Psoas muscle (tissue), 8 donors: ENCODE data around the gene POR. TPM values are rescaled to one million over a fixed set of nuclear protein-coding genes. Genes with fewer than 3 reads are reported as not detected.
"Not testable (repeated sequence)": the region's sequence is repeated elsewhere in the genome, so short reads cannot be mapped to it uniquely, and the experiment has no call there.

ENCODE experiments used
- ATAC-seq, 4 donors: fragments of 200-7000 bp; cut with Tn5 transposase; one replicate each; pipeline ENCODE4 v1.9.1; 2020; ENCODE audit warnings: moderate library complexity in 3 of 4, mild to moderate bottlenecking in 2 of 4
- DNase-seq, 2 donors: peaks; one replicate each; pipeline ENCODE4 v3.0.0-alpha.2; 2020
- H3K27ac ChIP-seq: fragments of 200-600 bp; one replicate; pipeline ENCODE4 v1.8.0; 2022
- H3K27me3 ChIP-seq, 3 donors: fragments of 200-600 bp in 1 of 3; one replicate each; pipeline versions ENCODE4 v1.6.1 to v1.8.0; 2013 to 2022; ENCODE audit warnings: low read length in 2 of 3, mild to moderate bottlenecking in 2 of 3, moderate library complexity in 1 of 3; ENCODE audit not compliant: insufficient read depth in 3 of 3
- H3K36me3 ChIP-seq, 2 donors: fragments of 200-600 bp in 1 of 2; one replicate each; pipeline versions ENCODE4 v1.6.1 to v1.8.0; 2013 to 2022; ENCODE audit warnings: low read depth in 1 of 2, mild to moderate bottlenecking in 1 of 2, moderate library complexity in 1 of 2; ENCODE audit not compliant: insufficient read depth in 1 of 2
- H3K4me1 ChIP-seq: fragments of 200-600 bp; one replicate; pipeline ENCODE4 v1.8.0; 2022
- H3K4me3 ChIP-seq: fragments of 200-600 bp; one replicate; pipeline ENCODE4 v1.8.0; 2022; ENCODE audit warnings: mild to moderate bottlenecking
- H3K9me3 ChIP-seq: fragments of 200-600 bp; one replicate; pipeline ENCODE4 v1.8.0; 2022
- CTCF ChIP-seq: fragments of 200-600 bp; IDR thresholded peaks from one replicate; pipeline ENCODE4 v1.8.0; 2022; ENCODE audit warnings: antibody characterized with exemption
- WGBS, 3 donors: extraction: QIAGEN DNeasy Blood & Tissue Kit; methylation state at CpG; one replicate each; pipeline versions ENCODE4 v1.1.6 to v1.1.7; 2013; 5-methylcytosine and 5-hydroxymethylcytosine counted together
- intact Hi-C, 2 donors: fragments of 100-400 bp; cut with DNase I; formaldehyde crosslinking; loops; one replicate each; pipeline versions ENCODE4 v1.11.0 to v1.14.2; 2022
- polyA plus RNA-seq, 3 donors: library from polyadenylated mRNA; stranded (reverse); fragments of 200-250 nt; gene quantifications; one replicate each; pipeline ENCODE4 v1.2.3, GENCODE V29; 2013
- total RNA-seq, 4 donors: library from RNA; stranded (reverse); fragmentation: NEBNext Ultra II Directional in 2 of 4; extraction: Animal tissue kit (Norgen Biotek cat#: 25700) in 2 of 4; gene quantifications; one replicate each; pipeline versions ENCODE4 v1.2.1 to v1.2.4, GENCODE V29; 2021 to 2023
- donor health status: healthy with polysubstance abuse.
- donor health status: DM: no; HTN: no; CAD: no; lungs with moderate emphysema.
- donor health status: Bipolar disorder and iron deficiency.
- donor health status: healthy.
- donor health status: DM: yes; HTN: yes; CAD: no.
- donor health status: DM: no; HTN: no; CAD: no.
- donor health status: DM: no; HTN: no; CAD: no.
- donor health status: DM: yes; HTN: yes; CAD: no.

POR gene
- total and polyA plus RNA-seq, 7 donors, result 48.8 to 288 (median 138) TPM

- 27 to 41% (median 40%) methylated on average over 8 of the region's 8 CpGs for WGBS, 3 donors
- H3K9me3 ChIP-seq, result no peaks in the 10 kb centered on the region
- H3K4me1 ChIP-seq, result peaks cover 17% of the 10 kb centered on the region
- no peak overlapping the region for H3K27ac ChIP-seq
- H3K4me3 ChIP-seq, result peak overlapping the region; percentile 77
- ATAC-seq, result no peak
- H3K36me3 ChIP-seq, result peaks cover 2 to 46% of the 10 kb centered on the region in 2 donors
- TF ChIP-seq CTCF, result no peak
- no peaks in the 10 kb centered on the region for H3K27me3 ChIP-seq
- intact Hi-C loops, result loop anchor here in 1 of 2 donors (5.0 kb wide), 1 partner anchor 38 kb away; the partner anchor contains the start of gene POR
- no peak for DNase-seq
These were observed 35.2 kb upstream of the POR start for GRCh38 chr7:75879771-75880184.

- ATAC-seq (no peak), DNase-seq (no peak)
- Histone ChIP-seq H3K9me3 (no peaks in the 10 kb centered on the region), H3K27ac (no peak overlapping the region), H3K4me1 (peaks cover 17% of the 10 kb centered on the region), H3K4me3 (peak overlapping the region; percentile 77), H3K36me3 (peaks cover 2 to 50% of the 10 kb centered on the region in 2 donors), H3K27me3 (no peaks in the 10 kb centered on the region)
- 88 to 91% (median 88%) methylated on average over 4 of the region's 4 CpGs for WGBS, 3 donors
- no peak for TF ChIP-seq CTCF
- intact Hi-C loops, result no loop called here
These were observed 34.7 kb upstream of the POR start for GRCh38 chr7:75880242-75880641.

GRCh38 chr7:75881436-75882095 is 33.4 kb upstream of the POR start:
- no peak for TF ChIP-seq CTCF
- Histone ChIP-seq H3K9me3 (no peaks in the 10 kb centered on the region), H3K4me1 (peaks cover 17% of the 10 kb centered on the region), H3K36me3 (peaks cover 2 to 64% of the 10 kb centered on the region in 2 donors), H3K4me3 (no peak overlapping the region), H3K27ac (no peak overlapping the region), H3K27me3 (no peaks in the 10 kb centered on the region)
- DNase-seq (no peak), ATAC-seq (no peak)
- intact Hi-C loops, result no loop called here
- WGBS, 3 donors, result 80 to 85% (median 82%) methylated on average over 23 of the region's 23 CpGs

GRCh38 chr7:75883265-75883824 is 31.6 kb upstream of the POR start:
- DNase-seq, ATAC-seq, H3K27ac ChIP-seq, intact Hi-C loops, H3K9me3 ChIP-seq, H3K27me3 ChIP-seq, H3K4me3 ChIP-seq: not testable (repeated sequence)
- peaks cover 2 to 79% of the 10 kb centered on the region in 2 donors for H3K36me3 ChIP-seq
- H3K4me1 ChIP-seq, result peaks cover 16% of the 10 kb centered on the region
- 91 to 94% (median 92%) methylated on average over 13 of the region's 13 CpGs for WGBS, 3 donors

GRCh38 chr7:75884476-75884875 is 30.5 kb upstream of the POR start:
- Histone ChIP-seq H3K36me3 (peaks cover 2 to 79% of the 10 kb centered on the region in 2 donors), H3K4me1 (peaks cover 12% of the 10 kb centered on the region), H3K4me3 (no peak overlapping the region), H3K9me3 (no peaks in the 10 kb centered on the region), H3K27me3 (no peaks in the 10 kb centered on the region), H3K27ac (no peak overlapping the region)
- no peak for DNase-seq
- ATAC-seq, result no peak
- no peak for TF ChIP-seq CTCF
- WGBS, 3 donors, result 71 to 94% (median 73%) methylated on average over 5 of the region's 5 CpGs
- intact Hi-C loops, result no loop called here
